Measurements from ENCODE around the gene LMBR1.
"Not testable (repeated sequence)": the region's sequence is repeated elsewhere in the genome, so short reads cannot be mapped to it uniquely, and the experiment has no call there.

The LMBR1 gene

GRCh38 chr7:156657681-156658080 is 235.3 kb downstream of the LMBR1 start:
- no peak for FAIRE-seq
- DNase-seq (ENCODE audit: insufficient read length, low spot score) = no peak
- TF ChIP-seq POU2F2 (IDR thresholded peaks at IDR 0.05; ENCODE audit: low read depth, low read length) = no peak
- no peak for TF ChIP-seq TAF1 (IDR thresholded peaks at IDR 0.05; ENCODE audit: low read depth, low read length)
- TF ChIP-seq PAX5 (IDR thresholded peaks at IDR 0.05; ENCODE audit: insufficient read depth, low read length, severe bottlenecking) = no peak
- TF ChIP-seq POLR2AphosphoS5 (IDR thresholded peaks at IDR 0.05; ENCODE audit: low read depth, low read length) = no peak
- TF ChIP-seq SPI1 (IDR thresholded peaks at IDR 0.05; ENCODE audit: low read depth, low read length) = no peak
- no peak for TF ChIP-seq POLR2A (IDR thresholded peaks at IDR 0.05; ENCODE audit: low read depth, low read length)

- DNase-seq (ENCODE audit: insufficient read length, low spot score) (no peak), FAIRE-seq (no peak)
- TF ChIP-seq POLR2A (IDR thresholded peaks at IDR 0.05; ENCODE audit: low read depth, low read length) (no peak), POU2F2 (IDR thresholded peaks at IDR 0.05; ENCODE audit: low read depth, low read length) (no peak), PAX5 (IDR thresholded peaks at IDR 0.05; ENCODE audit: insufficient read depth, low read length, severe bottlenecking) (no peak), SPI1 (IDR thresholded peaks at IDR 0.05; ENCODE audit: low read depth, low read length) (no peak), POLR2AphosphoS5 (IDR thresholded peaks at IDR 0.05; ENCODE audit: low read depth, low read length) (no peak), TAF1 (IDR thresholded peaks at IDR 0.05; ENCODE audit: low read depth, low read length) (no peak)
Observed at GRCh38 chr7:156656598-156656997, 236.4 kb downstream of the LMBR1 start.

- FAIRE-seq = no peak
- TF ChIP-seq POLR2AphosphoS5 (IDR thresholded peaks at IDR 0.05; ENCODE audit: low read depth, low read length) = no peak
- TF ChIP-seq TAF1 (IDR thresholded peaks at IDR 0.05; ENCODE audit: low read depth, low read length) = no peak
- TF ChIP-seq PAX5 (IDR thresholded peaks at IDR 0.05; ENCODE audit: insufficient read depth, low read length, severe bottlenecking) = no peak
- TF ChIP-seq SPI1 (IDR thresholded peaks at IDR 0.05; ENCODE audit: low read depth, low read length) = no peak
- TF ChIP-seq POU2F2 (IDR thresholded peaks at IDR 0.05; ENCODE audit: low read depth, low read length) = no peak
- no peak for TF ChIP-seq POLR2A (IDR thresholded peaks at IDR 0.05; ENCODE audit: low read depth, low read length)
- DNase-seq (ENCODE audit: insufficient read length, low spot score) = no peak
Observed at GRCh38 chr7:156655983-156656382, 237.0 kb downstream of the LMBR1 start.

GRCh38 chr7:156655251-156655650 is 237.7 kb downstream of the LMBR1 start:
- FAIRE-seq (no peak), DNase-seq (ENCODE audit: insufficient read length, low spot score) (no peak)
- TF ChIP-seq POLR2A (IDR thresholded peaks at IDR 0.05; ENCODE audit: low read depth, low read length) (no peak), SPI1 (IDR thresholded peaks at IDR 0.05; ENCODE audit: low read depth, low read length) (no peak)

- TF ChIP-seq POLR2A (IDR thresholded peaks at IDR 0.05; ENCODE audit: low read depth, low read length) (no peak), PAX5 (IDR thresholded peaks at IDR 0.05; ENCODE audit: insufficient read depth, low read length, severe bottlenecking) (no peak), SPI1 (IDR thresholded peaks at IDR 0.05; ENCODE audit: low read depth, low read length) (no peak), POLR2AphosphoS5 (IDR thresholded peaks at IDR 0.05; ENCODE audit: low read depth, low read length) (no peak), POU2F2 (IDR thresholded peaks at IDR 0.05; ENCODE audit: low read depth, low read length) (no peak), TAF1 (IDR thresholded peaks at IDR 0.05; ENCODE audit: low read depth, low read length) (no peak)
- DNase-seq (ENCODE audit: insufficient read length, low spot score) (no peak), FAIRE-seq (no peak)
Observed at GRCh38 chr7:156654511-156655234, 238.3 kb downstream of the LMBR1 start.

- FAIRE-seq (peak; percentile 55), DNase-seq (ENCODE audit: insufficient read length, low spot score) (no peak)
- TF ChIP-seq POU2F2 (IDR thresholded peaks at IDR 0.05; ENCODE audit: low read depth, low read length) = no peak
- TF ChIP-seq TAF1 (IDR thresholded peaks at IDR 0.05; ENCODE audit: low read depth, low read length) = no peak
- no peak for TF ChIP-seq PAX5 (IDR thresholded peaks at IDR 0.05; ENCODE audit: insufficient read depth, low read length, severe bottlenecking)
Observed at GRCh38 chr7:156652886-156653568, 240.0 kb downstream of the LMBR1 start.

GRCh38 chr7:156651474-156651873 is 241.5 kb downstream of the LMBR1 start:
- no peak for FAIRE-seq
- DNase-seq (ENCODE audit: insufficient read length, low spot score) = no peak
- TF ChIP-seq TAF1 (IDR thresholded peaks at IDR 0.05; ENCODE audit: low read depth, low read length) (no peak), SPI1 (IDR thresholded peaks at IDR 0.05; ENCODE audit: low read depth, low read length) (no peak), POLR2AphosphoS5 (IDR thresholded peaks at IDR 0.05; ENCODE audit: low read depth, low read length) (no peak), POLR2A (IDR thresholded peaks at IDR 0.05; ENCODE audit: low read depth, low read length) (no peak), POU2F2 (IDR thresholded peaks at IDR 0.05; ENCODE audit: low read depth, low read length) (no peak), PAX5 (IDR thresholded peaks at IDR 0.05; ENCODE audit: insufficient read depth, low read length, severe bottlenecking) (no peak)

GRCh38 chr7:156650042-156650441 is 242.9 kb downstream of the LMBR1 start:
- TF ChIP-seq PAX5 (IDR thresholded peaks at IDR 0.05; ENCODE audit: insufficient read depth, low read length, severe bottlenecking) (no peak), TAF1 (IDR thresholded peaks at IDR 0.05; ENCODE audit: low read depth, low read length) (no peak), POLR2A (IDR thresholded peaks at IDR 0.05; ENCODE audit: low read depth, low read length) (no peak), POLR2AphosphoS5 (IDR thresholded peaks at IDR 0.05; ENCODE audit: low read depth, low read length) (no peak), POU2F2 (IDR thresholded peaks at IDR 0.05; ENCODE audit: low read depth, low read length) (no peak), SPI1 (IDR thresholded peaks at IDR 0.05; ENCODE audit: low read depth, low read length) (no peak)
- DNase-seq (ENCODE audit: insufficient read length, low spot score) (no peak), FAIRE-seq (peak; percentile 47)

- FAIRE-seq; DNase-seq (ENCODE audit: insufficient read length, low spot score): not testable (repeated sequence)
Observed at GRCh38 chr7:156647330-156647729, 245.7 kb downstream of the LMBR1 start.

Data from GM12891 (cell line).